Loucy (cell line): ENCODE data around the gene LAMTOR1.

Source experiments
- H2AFZ ChIP-seq: fragments of 200-600 bp; sonication (generic); 2 replicates; pipeline ENCODE4 v1.6.0; 2016; ENCODE audit warnings: antibody characterized with exemption, mild to moderate bottlenecking, low read length, moderate library complexity
- H3F3A ChIP-seq: fragments of 200-600 bp; 2 replicates; pipeline ENCODE4 v1.6.0; 2016; ENCODE audit warnings: antibody characterized with exemption, low read depth, mild to moderate bottlenecking
- H3K27me3 ChIP-seq: fragments of 200-600 bp; sonication (generic); 2 replicates; pipeline ENCODE4 v1.6.1; 2014; ENCODE audit warnings: low read length, mild to moderate bottlenecking; ENCODE audit not compliant: insufficient read depth, poor library complexity, severe bottlenecking
- H3K36me3 ChIP-seq: fragments of 200-600 bp; sonication (generic); 2 replicates; pipeline ENCODE4 v1.6.1; 2016; ENCODE audit warnings: low read length; ENCODE audit not compliant: insufficient read depth
- H3K4me1 ChIP-seq: fragments of 200-600 bp; sonication (generic); 2 replicates; pipeline ENCODE4 v1.5.1; 2014; ENCODE audit warnings: low read length, mild to moderate bottlenecking; ENCODE audit not compliant: insufficient read depth, poor library complexity, severe bottlenecking
- H3K4me2 ChIP-seq: fragments of 200-600 bp; sonication (generic); 2 replicates; pipeline ENCODE4 v1.6.0; 2014; ENCODE audit warnings: antibody characterized with exemption, low read length, low read depth, mild to moderate bottlenecking; ENCODE audit not compliant: poor library complexity, severe bottlenecking
- H3K4me3 ChIP-seq: fragments of 200-600 bp; sonication (generic); 2 replicates; pipeline ENCODE4 v1.5.1; 2014; ENCODE audit warnings: low read length, mild to moderate bottlenecking, mixed read lengths; ENCODE audit not compliant: poor library complexity, severe bottlenecking
- H3K79me2 ChIP-seq: fragments of 200-600 bp; sonication (generic); 2 replicates; pipeline ENCODE4 v1.6.1; 2014; ENCODE audit warnings: low read length; ENCODE audit not compliant: insufficient read depth
- H3K9ac ChIP-seq: fragments of 200-600 bp; sonication (generic); 2 replicates; pipeline ENCODE4 v1.6.0; 2014; ENCODE audit warnings: mild to moderate bottlenecking, low read depth, low read length, moderate library complexity; ENCODE audit not compliant: poor library complexity, severe bottlenecking
- H3K9me2 ChIP-seq: fragments of 200-600 bp; sonication (generic); replicated peaks from 2 replicates; pipeline ENCODE4 v1.6.1; 2016; ENCODE audit warnings: low read depth, low read length, mixed read lengths
- H3K9me3 ChIP-seq: fragments of 200-600 bp; sonication (generic); 2 replicates; pipeline ENCODE4 v1.6.1; 2014; ENCODE audit warnings: mild to moderate bottlenecking, antibody characterized with exemption, low read length, low read depth; ENCODE audit not compliant: insufficient read depth
- H4K20me1 ChIP-seq: fragments of 200-600 bp; sonication (generic); 2 replicates; pipeline ENCODE4 v1.6.0; 2014; ENCODE audit warnings: antibody characterized with exemption, low read length, mild to moderate bottlenecking; ENCODE audit not compliant: insufficient read depth, poor library complexity, severe bottlenecking
- EZH2phosphoT487 ChIP-seq: fragments of 200-600 bp; IDR thresholded peaks from 2 replicates; pipeline ENCODE4 v1.6.1; 2018; ENCODE audit warnings: antibody characterized with exemption, mild to moderate bottlenecking, moderate library complexity, borderline replicate concordance
- TF ChIP-seq, protein P1 (sequence below): fragments of 200-600 bp; sonication (generic); conservative IDR thresholded peaks from 2 replicates; pipeline ENCODE4 v1.5.1; 2014; ENCODE audit warnings: mild to moderate bottlenecking, antibody characterized with exemption, low read length

The LAMTOR1 gene

DNA sequence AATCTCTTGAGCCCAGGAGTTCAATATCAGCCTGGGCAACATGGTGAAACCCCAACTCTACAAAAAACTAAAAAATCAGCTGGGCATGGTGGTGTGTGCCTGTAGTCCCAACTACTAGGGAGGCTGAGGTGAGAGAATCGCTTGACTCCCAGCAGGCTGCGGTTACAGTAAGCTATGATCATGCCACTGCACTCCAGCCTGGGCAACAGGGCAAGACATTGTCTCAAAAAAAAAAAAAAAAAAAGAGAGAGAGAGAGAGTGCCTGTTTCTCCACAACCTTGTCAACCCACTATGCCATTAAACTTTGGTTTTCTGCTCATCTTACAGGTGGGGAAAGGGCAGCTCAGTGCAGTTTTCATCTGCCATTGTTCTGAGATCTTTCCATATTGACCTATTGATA, 37.6 kb upstream of the LAMTOR1 start:
- no peak for TF ChIP-seq EZH2phosphoT487
- TF ChIP-seq, protein P1, sequence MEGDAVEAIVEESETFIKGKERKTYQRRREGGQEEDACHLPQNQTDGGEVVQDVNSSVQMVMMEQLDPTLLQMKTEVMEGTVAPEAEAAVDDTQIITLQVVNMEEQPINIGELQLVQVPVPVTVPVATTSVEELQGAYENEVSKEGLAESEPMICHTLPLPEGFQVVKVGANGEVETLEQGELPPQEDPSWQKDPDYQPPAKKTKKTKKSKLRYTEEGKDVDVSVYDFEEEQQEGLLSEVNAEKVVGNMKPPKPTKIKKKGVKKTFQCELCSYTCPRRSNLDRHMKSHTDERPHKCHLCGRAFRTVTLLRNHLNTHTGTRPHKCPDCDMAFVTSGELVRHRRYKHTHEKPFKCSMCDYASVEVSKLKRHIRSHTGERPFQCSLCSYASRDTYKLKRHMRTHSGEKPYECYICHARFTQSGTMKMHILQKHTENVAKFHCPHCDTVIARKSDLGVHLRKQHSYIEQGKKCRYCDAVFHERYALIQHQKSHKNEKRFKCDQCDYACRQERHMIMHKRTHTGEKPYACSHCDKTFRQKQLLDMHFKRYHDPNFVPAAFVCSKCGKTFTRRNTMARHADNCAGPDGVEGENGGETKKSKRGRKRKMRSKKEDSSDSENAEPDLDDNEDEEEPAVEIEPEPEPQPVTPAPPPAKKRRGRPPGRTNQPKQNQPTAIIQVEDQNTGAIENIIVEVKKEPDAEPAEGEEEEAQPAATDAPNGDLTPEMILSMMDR = no peak
- H3K27me3 ChIP-seq = no peaks in the 10 kb centered on the region
- H3K4me3 ChIP-seq = no peak overlapping the region
- H3K4me2 ChIP-seq = no peak overlapping the region
- H4K20me1 ChIP-seq = no peaks in the 10 kb centered on the region
- no peaks in the 10 kb centered on the region for H3F3A ChIP-seq
- H3K9ac ChIP-seq = no peak overlapping the region
- H3K9me3 ChIP-seq = no peaks in the 10 kb centered on the region
- H3K4me1 ChIP-seq = no peaks in the 10 kb centered on the region
- H3K36me3 ChIP-seq = no peaks in the 10 kb centered on the region
- H3K9me2 ChIP-seq = no peaks in the 10 kb centered on the region
- no peaks in the 10 kb centered on the region for H3K79me2 ChIP-seq
- no peak overlapping the region for H2AFZ ChIP-seq

DNA sequence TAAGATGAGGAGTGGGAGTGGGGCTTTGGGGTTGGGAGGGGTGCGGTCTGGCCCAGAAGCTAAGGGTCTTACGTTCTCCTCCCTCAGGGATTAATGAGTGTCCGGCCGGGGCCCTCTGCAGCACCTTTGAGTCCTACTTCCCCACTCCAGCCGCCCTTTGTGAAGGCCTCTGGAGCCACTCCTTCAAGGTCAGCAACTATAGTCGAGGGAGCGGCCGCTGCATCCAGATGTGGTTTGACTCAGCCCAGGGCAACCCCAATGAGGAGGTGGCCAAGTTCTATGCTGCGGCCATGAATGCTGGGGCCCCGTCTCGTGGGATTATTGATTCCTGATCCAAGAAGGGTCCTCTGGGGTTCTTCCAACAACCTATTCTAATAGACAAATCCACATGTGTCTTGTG, 36.4 kb upstream of the LAMTOR1 start:
- Histone ChIP-seq H3K36me3 (no peaks in the 10 kb centered on the region), H3F3A (no peaks in the 10 kb centered on the region), H3K4me1 (no peaks in the 10 kb centered on the region), H3K79me2 (no peaks in the 10 kb centered on the region), H3K9ac (no peak overlapping the region), H4K20me1 (no peaks in the 10 kb centered on the region), H3K9me3 (no peaks in the 10 kb centered on the region), H3K4me2 (no peak overlapping the region), H3K9me2 (no peaks in the 10 kb centered on the region), H3K27me3 (no peaks in the 10 kb centered on the region), H3K4me3 (no peak overlapping the region), H2AFZ (no peak overlapping the region)
- TF ChIP-seq EZH2phosphoT487 = no peak
- TF ChIP-seq, protein P1 = no peak

DNA sequence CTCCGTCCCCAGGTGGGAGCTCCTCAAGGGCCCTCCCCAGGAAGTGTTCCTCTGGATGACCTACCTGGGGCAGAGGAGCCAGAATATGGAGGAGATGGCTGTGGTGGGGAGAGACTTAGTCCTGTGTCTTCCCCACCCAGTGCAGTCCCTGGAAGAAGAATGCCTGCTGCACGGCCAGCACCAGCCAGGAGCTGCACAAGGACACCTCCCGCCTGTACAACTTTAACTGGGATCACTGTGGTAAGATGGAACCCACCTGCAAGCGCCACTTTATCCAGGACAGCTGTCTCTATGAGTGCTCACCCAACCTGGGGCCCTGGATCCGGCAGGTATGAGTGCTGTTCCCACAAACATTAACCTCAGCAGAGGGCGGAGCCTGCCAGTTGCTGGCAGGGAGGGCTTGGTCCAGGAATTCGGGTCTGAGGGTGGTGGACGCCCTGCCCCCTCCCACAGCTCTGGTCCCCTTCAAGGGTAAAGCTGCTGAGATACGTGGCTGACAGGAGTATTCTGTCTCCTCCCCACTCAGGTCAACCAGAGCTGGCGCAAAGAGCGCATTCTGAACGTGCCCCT, 35.8 kb upstream of the LAMTOR1 start:
- Histone ChIP-seq H3K4me1 (no peaks in the 10 kb centered on the region), H3K36me3 (no peaks in the 10 kb centered on the region), H3K4me2 (no peak overlapping the region), H3K9ac (no peak overlapping the region), H3K4me3 (no peak overlapping the region), H3K79me2 (no peaks in the 10 kb centered on the region), H3K9me2 (no peaks in the 10 kb centered on the region), H3F3A (no peaks in the 10 kb centered on the region), H4K20me1 (no peaks in the 10 kb centered on the region), H3K27me3 (no peaks in the 10 kb centered on the region), H3K9me3 (no peaks in the 10 kb centered on the region), H2AFZ (no peak overlapping the region)
- TF ChIP-seq, protein P1 = no peak
- TF ChIP-seq EZH2phosphoT487 = no peak
